ENCODE measurements around the gene KRT9.

- TF ChIP-seq EP300 (IDR thresholded peaks at IDR 0.05) (no peak), CTCF (IDR thresholded peaks at IDR 0.05) (no peak), POLR2A (IDR thresholded peaks at IDR 0.05) (no peak)
Observed at GRCh38 chr17:41620583-41621434, 49.0 kb upstream of the KRT9 start.
